ENCODE results near the gene PNKD. TPM values are rescaled to one million over a fixed set of nuclear protein-coding genes. Genes with fewer than 3 reads are reported as not detected.

Gene PNKD
- total and polyA plus RNA-seq, 2 of the 8 experiments (the other 6 are each of a cell fraction or from before 2014, with no cell fraction given): 43.9 to 65.4 TPM

- 92% methylated on average over 8 of the region's 8 CpGs; no CpG with 5 or more reads in 1 of the 2 experiments for WGBS, 2 experiments (ENCODE audit: extremely low coverage in 1 of 2, insufficient coverage in 1 of 2, insufficient read length in 1 of 2, insufficient replicate concordance in 2 of 2, low coverage in 1 of 2, low lambda C conversion rate in 2 of 2, missing lambda C conversion rate in 1 of 2)
- no peak overlapping the region for H2BK5ac ChIP-seq (ENCODE audit: low read depth, low read length)
- no peaks in the 10 kb centered on the region for H3K9me3 ChIP-seq (ENCODE audit: insufficient read depth in 2 of 2, low read depth in 1 of 2, low read length in 1 of 2)
- H3K79me1 ChIP-seq (ENCODE audit: low read depth, low read length): no peaks in the 10 kb centered on the region
- no peak overlapping the region for H4K8ac ChIP-seq (ENCODE audit: extremely low read depth, insufficient read depth, low read length)
- H2BK15ac ChIP-seq (ENCODE audit: low read length): no peak overlapping the region
- CTCF ChIA-PET (ENCODE audit: partially characterized antibody): interaction anchor here (0.7 to 4.0 kb wide), 5 partner anchors 8 to 748 kb away, joined by 3 to 21 read pairs (median 3); no protein-coding TSS in a partner anchor
- H2BK20ac ChIP-seq (ENCODE audit: low read length): no peak overlapping the region
- DNase-seq (ENCODE audit: low read depth in 1 of 2, low spot score in 2 of 2): no peak
- no peak overlapping the region for H3K4me2 ChIP-seq (ENCODE audit: insufficient read depth in 1 of 2, low read depth in 2 of 2, low read length in 2 of 2)
- H3K56ac ChIP-seq (replicated peaks; ENCODE audit: insufficient read length, low read depth, low read length): no peak overlapping the region
- no peak overlapping the region for H2AK5ac ChIP-seq (ENCODE audit: low read depth, low read length)
- no peak overlapping the region for H2AFZ ChIP-seq (ENCODE audit: low read length)
- H3K36me3 ChIP-seq (ENCODE audit: control insufficient read depth in 2 of 4, insufficient read depth in 4 of 4, low read length in 3 of 4): no peaks in the 10 kb centered on the region
- no peak overlapping the region for H3K23ac ChIP-seq (ENCODE audit: insufficient read length)
- no peak overlapping the region for H3K9ac ChIP-seq (replicated peaks in 1 of 4; ENCODE audit: extremely low read depth in 1 of 4, low read depth in 3 of 4, low read length in 3 of 4)
- H3K4me3 ChIP-seq (ENCODE audit: extremely low read depth in 1 of 4, insufficient read depth in 2 of 4, low read depth in 3 of 4, low read length in 4 of 4): no peak overlapping the region
- no peak overlapping the region for H4K5ac ChIP-seq (ENCODE audit: insufficient read length, low read depth, low read length)
- no peak overlapping the region for H2BK120ac ChIP-seq (replicated peaks; ENCODE audit: low read depth, low read length)
- POLR2A ChIA-PET (ENCODE audit: partially characterized antibody): interaction anchor here (1.1 kb wide), 1 partner anchor 52 kb away, joined by 3 read pairs; no protein-coding TSS in a partner anchor
- no peak overlapping the region for H4K91ac ChIP-seq (replicated peaks; ENCODE audit: insufficient read length, low read length)
- FAIRE-seq: no peak
- no peaks in the 10 kb centered on the region for H3K23me2 ChIP-seq (ENCODE audit: low read depth, low read length)
- H3K4ac ChIP-seq (replicated peaks; ENCODE audit: insufficient read length, low read depth, low read length): no peak overlapping the region
- no peaks in the 10 kb centered on the region for H3K27me3 ChIP-seq (replicated peaks in 1 of 4; ENCODE audit: control insufficient read depth in 3 of 4, extremely low read depth in 1 of 4, insufficient read depth in 3 of 4, low read length in 3 of 4)
- no peaks in the 10 kb centered on the region for H3K79me2 ChIP-seq (ENCODE audit: control insufficient read depth in 1 of 2, insufficient read depth in 2 of 2, low read length in 2 of 2)
- H3K18ac ChIP-seq (ENCODE audit: extremely low read depth, low read length): no peak overlapping the region
- no peaks in the 10 kb centered on the region for H4K20me1 ChIP-seq (replicated peaks in 1 of 2; ENCODE audit: control insufficient read depth in 1 of 2, insufficient read depth in 2 of 2, low read length in 2 of 2)
- H3K27ac ChIP-seq (ENCODE audit: low read depth, low read length): no peak overlapping the region
- no peaks in the 10 kb centered on the region for H3K4me1 ChIP-seq (replicated peaks in 1 of 4; ENCODE audit: control insufficient read depth in 3 of 4, insufficient read depth in 4 of 4, low read length in 3 of 4)
- no peak overlapping the region for H2BK12ac ChIP-seq (ENCODE audit: low read depth, low read length)
- H3K14ac ChIP-seq (ENCODE audit: insufficient read length): no peak overlapping the region
- no peak for TF ChIP-seq SUZ12 (IDR thresholded peaks at IDR 0.05; ENCODE audit: low read length)
- TF ChIP-seq RNF2 (IDR thresholded peaks at IDR 0.05; ENCODE audit: borderline replicate concordance, low read depth, low read length, missing control alignments, poor library complexity, severe bottlenecking): no peak
- TF ChIP-seq GABPA (IDR thresholded peaks at IDR 0.05; ENCODE audit: borderline replicate concordance, insufficient read depth, low read length): no peak
- TF ChIP-seq TEAD4 (IDR thresholded peaks at IDR 0.05; ENCODE audit: low read depth, low read length): no peak
- no peak for TF ChIP-seq POLR2A (IDR thresholded peaks at IDR 0.05; ENCODE audit: control extremely low read depth in 1 of 2, low read depth in 2 of 2, low read length in 2 of 2)
- no peak for TF ChIP-seq RAD21 (IDR thresholded peaks at IDR 0.05 in 1 of 2, conservative IDR thresholded peaks at IDR 0.05 in 1 of 2; ENCODE audit: low read depth in 2 of 2, low read length in 2 of 2)
- no peak for TF ChIP-seq CBX5 (IDR thresholded peaks at IDR 0.05; ENCODE audit: low read depth, low read length)
- no peak for TF ChIP-seq EP300 (IDR thresholded peaks at IDR 0.05; ENCODE audit: borderline replicate concordance in 1 of 2, low read depth in 2 of 2, low read length in 2 of 2)
- TF ChIP-seq ATF3 (IDR thresholded peaks at IDR 0.05; ENCODE audit: insufficient read depth, low read depth, low read length): no peak
- TF ChIP-seq BACH1 (IDR thresholded peaks at IDR 0.05; ENCODE audit: low read length): no peak
- TF ChIP-seq CHD1 (IDR thresholded peaks at IDR 0.05; ENCODE audit: low read depth, low read length): no peak
Observed at GRCh38 chr2:218315397-218315796, 45.1 kb downstream of the PNKD start.
